ENCODE results near the gene SPRYD4.

Gene SPRYD4

GRCh38 chr12:56454557-56454956, 13.8 kb upstream of the SPRYD4 start, which contains the start of gene MIP:
Gene MIP (minus strand): TSS chr12:56454657. CDS start chr12:56454613, 44 bp downstream.
- no peak for TF ChIP-seq CTCF (IDR thresholded peaks at IDR 0.05; ENCODE audit: low read depth, low read length, missing control alignments)
- no peak within 1 kb of the TSS for H3K4me3 ChIP-seq (replicated peaks; ENCODE audit: low read depth, low read length)
- no peak for DNase-seq (ENCODE audit: extremely low read depth, low read depth)

GRCh38 chr12:56457817-56458216, 10.6 kb upstream of the SPRYD4 start:
- no peak for DNase-seq (ENCODE audit: extremely low read depth, low read depth)
- H3K4me3 ChIP-seq (replicated peaks; ENCODE audit: low read depth, low read length), result no peak overlapping the region
- TF ChIP-seq CTCF (IDR thresholded peaks at IDR 0.05; ENCODE audit: low read depth, low read length, missing control alignments), result no peak

- no peak for TF ChIP-seq CTCF (IDR thresholded peaks at IDR 0.05; ENCODE audit: low read depth, low read length, missing control alignments)
- DNase-seq (ENCODE audit: extremely low read depth, low read depth), result no peak
- no peak overlapping the region for H3K4me3 ChIP-seq (replicated peaks; ENCODE audit: low read depth, low read length)
These were observed 6.9 kb upstream of the SPRYD4 start for GRCh38 chr12:56461235-56462159.

GRCh38 chr12:56462565-56462964, 5.8 kb upstream of the SPRYD4 start:
- no peak for DNase-seq (ENCODE audit: extremely low read depth, low read depth)
- no peak for TF ChIP-seq CTCF (IDR thresholded peaks at IDR 0.05; ENCODE audit: low read depth, low read length, missing control alignments)
- H3K4me3 ChIP-seq (replicated peaks; ENCODE audit: low read depth, low read length), result no peak overlapping the region

GRCh38 chr12:56469007-56469930, 891 bp downstream of the SPRYD4 start:
- TF ChIP-seq CTCF (IDR thresholded peaks at IDR 0.05; ENCODE audit: low read depth, low read length, missing control alignments), result no peak
- DNase-seq (ENCODE audit: extremely low read depth, low read depth), result no peak
- peak overlapping the region; percentile 100 for H3K4me3 ChIP-seq (replicated peaks; ENCODE audit: low read depth, low read length)

- TF ChIP-seq CTCF (IDR thresholded peaks at IDR 0.05; ENCODE audit: low read depth, low read length, missing control alignments), result no peak
- DNase-seq (ENCODE audit: extremely low read depth, low read depth), result no peak
- no peak overlapping the region for H3K4me3 ChIP-seq (replicated peaks; ENCODE audit: low read depth, low read length)
These were observed 6.0 kb downstream of the SPRYD4 start for GRCh38 chr12:56474389-56474788.
